Prostate gland (tissue), 2 donors: ENCODE results near the gene BICRA. TPM values are rescaled to one million over a fixed set of nuclear protein-coding genes. Genes with fewer than 3 reads are reported as not detected.

Experiments used
- DNase-seq: peaks from one replicate; pipeline ENCODE4 v3.0.0-alpha.2; 2019; ENCODE audit warnings: low spot score
- H3K27ac ChIP-seq, 2 donors: fragments of 200-600 bp; sonication (generic); 2 replicates each; pipeline ENCODE4 v1.5.1; 2017 to 2019
- H3K27me3 ChIP-seq: fragments of 200-600 bp; sonication (generic); replicated peaks from 2 replicates; pipeline ENCODE4 v1.5.1; 2019; ENCODE audit not compliant: insufficient read depth
- H3K36me3 ChIP-seq, 2 donors: fragments of 200-600 bp; sonication (generic); 1 replicate in 1 of 2; 2 replicates in 1 of 2; pipeline versions ENCODE4 v1.5.1 to v1.8.1; 2017 to 2019
- H3K4me1 ChIP-seq: fragments of 200-600 bp; sonication (generic); replicated peaks from 2 replicates; pipeline ENCODE4 v1.5.1; 2019
- H3K4me3 ChIP-seq, 2 donors: fragments of 200-600 bp; sonication (generic); 2 replicates each; pipeline ENCODE4 v1.5.1; 2017 to 2019
- H3K9me3 ChIP-seq: fragments of 200-600 bp; sonication (generic); 2 replicates; pipeline ENCODE4 v1.5.1; 2017
- POLR2A ChIP-seq: fragments of 450-650 bp; IDR thresholded peaks from one replicate; pipeline ENCODE4 v1.6.1; 2016; ENCODE audit warnings: antibody characterized with exemption, mild to moderate bottlenecking
- POLR2AphosphoS5 ChIP-seq: sonication (generic); formaldehyde crosslinking; IDR thresholded peaks from one replicate; pipeline ENCODE4 v1.6.1; 2017; ENCODE audit warnings: antibody characterized with exemption
- WGBS: methylation state at CpG from one replicate; pipeline ENCODE4 v1.1.5; 2018; 5-methylcytosine and 5-hydroxymethylcytosine counted together
- intact Hi-C: fragments of 100-400 bp; cut with DNase I; formaldehyde crosslinking; loops from one replicate; pipeline ENCODE4 v1.14.2; 2022
- total RNA-seq, 2 donors: library from RNA; depleted of rRNA; stranded (reverse); fragments of >200 nt; gene quantifications; one replicate each; pipeline ENCODE4 v1.1.0, GENCODE V29; 2016
- TF ChIP-seq, protein P1 (sequence below), 4 experiments: fragments of 200-600 bp in 2 of 4; fragments of 450-650 bp in 2 of 4; sonication (generic) in 2 of 4; IDR thresholded peaks; 1 replicate in 3 of 4; 2 replicates in 1 of 4; pipeline ENCODE4 v1.5.1; 2016 to 2019; ENCODE audit warnings: antibody characterized with exemption in 4 of 4, mild to moderate bottlenecking in 2 of 4, moderate library complexity in 2 of 4

Gene BICRA
- 10 to 100 TPM; 19.4 to 25.3 TPM for total RNA-seq

- Histone ChIP-seq H3K27me3 (no peaks in the 10 kb centered on the region), H3K36me3 (no peaks in the 10 kb centered on the region), H3K4me3 (peak within 1 kb of the TSS; percentile 78 to 93), H3K9me3 (no peaks in the 10 kb centered on the region), H3K27ac (peak within 1 kb of the TSS; percentile 96 to 97), H3K4me1 (peaks cover 5% of the 10 kb centered on the region)
- WGBS = under 1% methylated on average over 58 of the region's 94 CpGs
- intact Hi-C loops = loop anchor here (1.0 to 10.0 kb wide), 2 partner anchors 55 to 176 kb away; no protein-coding TSS in a partner anchor
- peak; percentile 47 for DNase-seq
- TF ChIP-seq POLR2A = peak; percentile 10
- TF ChIP-seq, protein P1, sequence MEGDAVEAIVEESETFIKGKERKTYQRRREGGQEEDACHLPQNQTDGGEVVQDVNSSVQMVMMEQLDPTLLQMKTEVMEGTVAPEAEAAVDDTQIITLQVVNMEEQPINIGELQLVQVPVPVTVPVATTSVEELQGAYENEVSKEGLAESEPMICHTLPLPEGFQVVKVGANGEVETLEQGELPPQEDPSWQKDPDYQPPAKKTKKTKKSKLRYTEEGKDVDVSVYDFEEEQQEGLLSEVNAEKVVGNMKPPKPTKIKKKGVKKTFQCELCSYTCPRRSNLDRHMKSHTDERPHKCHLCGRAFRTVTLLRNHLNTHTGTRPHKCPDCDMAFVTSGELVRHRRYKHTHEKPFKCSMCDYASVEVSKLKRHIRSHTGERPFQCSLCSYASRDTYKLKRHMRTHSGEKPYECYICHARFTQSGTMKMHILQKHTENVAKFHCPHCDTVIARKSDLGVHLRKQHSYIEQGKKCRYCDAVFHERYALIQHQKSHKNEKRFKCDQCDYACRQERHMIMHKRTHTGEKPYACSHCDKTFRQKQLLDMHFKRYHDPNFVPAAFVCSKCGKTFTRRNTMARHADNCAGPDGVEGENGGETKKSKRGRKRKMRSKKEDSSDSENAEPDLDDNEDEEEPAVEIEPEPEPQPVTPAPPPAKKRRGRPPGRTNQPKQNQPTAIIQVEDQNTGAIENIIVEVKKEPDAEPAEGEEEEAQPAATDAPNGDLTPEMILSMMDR (IDR thresholded peaks at IDR 0.05) = no peak
These were observed at the start of gene BICRA for GRCh38 chr19:47608969-47609905. BICRA (plus strand) TSS chr19:47609134; CDS start chr19:47673575, 64,441 bp downstream.

DNA sequence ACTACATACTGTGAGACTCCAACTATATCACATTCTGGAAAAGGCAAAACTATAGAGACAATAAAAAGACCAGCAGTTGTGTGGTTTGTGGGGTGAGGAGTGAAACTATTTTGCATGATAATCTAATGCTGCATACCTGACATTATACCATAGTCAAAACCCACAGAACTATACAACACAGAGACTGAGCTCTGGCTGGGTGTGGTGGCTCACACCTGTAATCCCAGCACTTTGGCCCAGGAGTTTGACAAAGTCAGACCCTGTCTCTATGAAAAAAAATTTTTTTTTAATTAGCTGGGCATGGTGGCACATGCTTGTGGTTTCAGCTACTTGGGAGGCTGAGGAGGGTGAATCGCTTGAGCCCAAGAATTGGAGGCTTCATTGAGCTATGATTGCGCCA, 47.9 kb upstream of the BICRA start:
- H3K4me1 ChIP-seq = no peaks in the 10 kb centered on the region
- 90% methylated on average over 2 of the region's 2 CpGs for WGBS
- H3K36me3 ChIP-seq = no peaks in the 10 kb centered on the region
- TF ChIP-seq POLR2A (no peak), POLR2AphosphoS5 (no peak)
- TF ChIP-seq, protein P1 (IDR thresholded peaks at IDR 0.05) = no peak
- H3K27ac ChIP-seq = no peak overlapping the region
- no peak for DNase-seq
- intact Hi-C loops = no loop called here
- H3K27me3 ChIP-seq = no peaks in the 10 kb centered on the region
- no peak overlapping the region for H3K4me3 ChIP-seq
- no peaks in the 10 kb centered on the region for H3K9me3 ChIP-seq

DNA sequence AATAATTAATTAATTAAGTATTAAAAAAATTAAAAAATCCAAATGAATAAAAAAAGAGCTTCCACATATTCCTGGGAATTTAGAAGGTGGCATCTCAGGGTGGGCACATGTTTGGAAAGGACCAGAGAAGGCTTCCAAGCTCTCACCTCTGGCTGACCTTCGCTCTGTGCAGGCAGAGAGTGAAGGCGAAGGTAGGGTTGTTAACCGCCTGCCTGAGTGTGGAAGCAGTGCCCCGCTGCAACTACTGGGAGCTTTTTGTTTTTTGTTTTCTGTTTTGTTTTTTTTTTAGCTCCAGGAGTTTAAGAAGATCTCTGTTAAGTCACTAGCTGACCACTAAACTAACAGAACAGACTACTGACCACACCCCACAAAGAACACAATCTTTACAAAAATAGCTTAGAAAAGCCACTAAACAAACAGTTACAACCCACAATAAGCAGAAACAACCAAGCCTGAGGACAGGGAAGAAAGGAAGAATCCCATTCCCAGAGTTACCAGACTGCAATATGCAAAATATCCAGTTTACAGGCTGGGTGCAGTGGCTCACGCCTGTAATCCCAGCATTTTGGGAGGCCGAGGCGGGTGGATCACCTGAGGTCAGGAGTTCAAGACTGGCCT, 47.4 kb upstream of the BICRA start:
- Histone ChIP-seq H3K9me3 (no peaks in the 10 kb centered on the region), H3K27me3 (no peaks in the 10 kb centered on the region), H3K4me3 (no peak overlapping the region), H3K27ac (no peak overlapping the region), H3K36me3 (no peaks in the 10 kb centered on the region), H3K4me1 (no peaks in the 10 kb centered on the region)
- WGBS = 92% methylated on average over 7 of the region's 7 CpGs
- TF ChIP-seq, protein P1 (IDR thresholded peaks at IDR 0.05) = no peak
- TF ChIP-seq POLR2AphosphoS5 (no peak), POLR2A (no peak)
- intact Hi-C loops = no loop called here
- DNase-seq = no peak

DNA sequence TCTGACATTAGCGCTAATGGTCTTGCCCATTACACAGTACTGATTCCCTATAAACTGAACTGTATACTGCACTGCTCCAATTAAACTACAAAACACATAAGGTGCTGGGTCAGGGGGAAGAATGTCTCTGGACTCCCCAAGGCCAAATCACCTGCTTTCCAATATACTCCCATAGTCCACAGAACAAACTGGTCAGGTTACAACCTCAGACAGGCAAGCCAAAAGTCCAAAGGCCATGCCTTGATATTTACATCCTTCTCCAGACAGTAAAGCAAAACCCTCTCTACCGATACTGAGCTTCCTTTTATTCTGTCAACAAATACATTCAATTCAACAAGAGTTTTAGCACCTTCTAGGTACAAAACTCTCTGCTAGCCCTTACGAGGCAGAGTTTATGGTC, 44.9 kb upstream of the BICRA start:
- TF ChIP-seq POLR2AphosphoS5 = no peak
- TF ChIP-seq POLR2A = no peak
- TF ChIP-seq, protein P1 (IDR thresholded peaks at IDR 0.05) = no peak
- Histone ChIP-seq H3K4me3 (no peak overlapping the region), H3K9me3 (no peaks in the 10 kb centered on the region), H3K27me3 (no peaks in the 10 kb centered on the region), H3K36me3 (no peaks in the 10 kb centered on the region), H3K4me1 (no peaks in the 10 kb centered on the region), H3K27ac (no peak overlapping the region)
- 58% methylated on average over 3 of the region's 3 CpGs for WGBS
- DNase-seq = no peak
- intact Hi-C loops = no loop called here
